ENCODE measurements around the gene LIPC.

LIPC gene

GRCh38 chr15:58587486-58587885 is 155.7 kb downstream of the LIPC start:
- Histone ChIP-seq H3K27ac (ENCODE audit: low read depth, low read length) (no peak overlapping the region), H2AFZ (ENCODE audit: low read length, unreplicated experiment) (no peak overlapping the region), H3K27me3 (ENCODE audit: insufficient read depth, low read length) (no peaks in the 10 kb centered on the region), H3K4me3 (ENCODE audit: low read depth, low read length) (no peak overlapping the region), H3K79me2 (ENCODE audit: control insufficient read depth, insufficient read depth, low read length, unreplicated experiment) (no peaks in the 10 kb centered on the region), H3K4me1 (ENCODE audit: control insufficient read depth, insufficient read depth, low read length, unreplicated experiment) (no peaks in the 10 kb centered on the region), H3K36me3 (ENCODE audit: insufficient read depth, low read length) (peaks cover 4% of the 10 kb centered on the region; the same call in 1 of the 2 replicates)

- H2AFZ ChIP-seq (ENCODE audit: low read length, unreplicated experiment) = no peak overlapping the region
- peaks cover 4% of the 10 kb centered on the region; the same call in 1 of the 2 replicates for H3K36me3 ChIP-seq (ENCODE audit: insufficient read depth, low read length)
- H3K27ac ChIP-seq (ENCODE audit: low read depth, low read length) = no peak overlapping the region
- no peaks in the 10 kb centered on the region for H3K27me3 ChIP-seq (ENCODE audit: insufficient read depth, low read length)
- no peaks in the 10 kb centered on the region for H3K79me2 ChIP-seq (ENCODE audit: control insufficient read depth, insufficient read depth, low read length, unreplicated experiment)
- no peak overlapping the region for H3K4me3 ChIP-seq (ENCODE audit: low read depth, low read length)
- no peaks in the 10 kb centered on the region for H3K4me1 ChIP-seq (ENCODE audit: control insufficient read depth, insufficient read depth, low read length, unreplicated experiment)
Observed at GRCh38 chr15:58588096-58588495, 156.3 kb downstream of the LIPC start.

DNA sequence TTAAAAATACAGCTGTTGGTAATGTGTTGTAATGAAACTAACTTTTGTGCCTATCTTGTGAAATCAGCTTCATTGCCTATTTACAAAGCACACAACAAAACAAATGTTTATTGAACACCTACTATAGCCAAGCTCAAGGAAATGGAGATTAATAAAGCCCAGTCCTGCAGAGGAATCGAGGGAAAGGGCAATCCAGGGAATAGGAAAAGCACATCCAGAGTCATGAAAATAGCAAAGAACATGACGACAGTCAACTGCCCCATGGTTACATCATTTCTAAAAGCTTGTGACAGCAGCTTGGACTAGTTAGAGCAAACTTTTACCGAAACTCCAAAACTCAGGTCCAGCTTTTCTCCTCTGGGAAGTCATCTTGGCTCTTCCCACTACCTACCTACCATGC is 157.3 kb downstream of the LIPC start:
- H3K4me3 ChIP-seq (ENCODE audit: low read depth, low read length) = no peak overlapping the region
- no peaks in the 10 kb centered on the region for H3K27me3 ChIP-seq (ENCODE audit: insufficient read depth, low read length)
- H3K27ac ChIP-seq (ENCODE audit: low read depth, low read length) = no peak overlapping the region
- peaks cover 4% of the 10 kb centered on the region for H3K36me3 ChIP-seq (ENCODE audit: insufficient read depth, low read length)
- no peak overlapping the region for H2AFZ ChIP-seq (ENCODE audit: low read length, unreplicated experiment)
- no peaks in the 10 kb centered on the region for H3K79me2 ChIP-seq (ENCODE audit: control insufficient read depth, insufficient read depth, low read length, unreplicated experiment)
- no peaks in the 10 kb centered on the region for H3K4me1 ChIP-seq (ENCODE audit: control insufficient read depth, insufficient read depth, low read length, unreplicated experiment)

GRCh38 chr15:58590236-58590635 is 158.4 kb downstream of the LIPC start:
- Histone ChIP-seq H3K27me3 (ENCODE audit: insufficient read depth, low read length) (no peaks in the 10 kb centered on the region), H3K27ac (ENCODE audit: low read depth, low read length) (no peak overlapping the region), H3K4me1 (ENCODE audit: control insufficient read depth, insufficient read depth, low read length, unreplicated experiment) (no peaks in the 10 kb centered on the region), H3K36me3 (ENCODE audit: insufficient read depth, low read length) (peaks cover 4% of the 10 kb centered on the region), H2AFZ (ENCODE audit: low read length, unreplicated experiment) (no peak overlapping the region), H3K4me3 (ENCODE audit: low read depth, low read length) (no peak overlapping the region), H3K79me2 (ENCODE audit: control insufficient read depth, insufficient read depth, low read length, unreplicated experiment) (no peaks in the 10 kb centered on the region)

DNA sequence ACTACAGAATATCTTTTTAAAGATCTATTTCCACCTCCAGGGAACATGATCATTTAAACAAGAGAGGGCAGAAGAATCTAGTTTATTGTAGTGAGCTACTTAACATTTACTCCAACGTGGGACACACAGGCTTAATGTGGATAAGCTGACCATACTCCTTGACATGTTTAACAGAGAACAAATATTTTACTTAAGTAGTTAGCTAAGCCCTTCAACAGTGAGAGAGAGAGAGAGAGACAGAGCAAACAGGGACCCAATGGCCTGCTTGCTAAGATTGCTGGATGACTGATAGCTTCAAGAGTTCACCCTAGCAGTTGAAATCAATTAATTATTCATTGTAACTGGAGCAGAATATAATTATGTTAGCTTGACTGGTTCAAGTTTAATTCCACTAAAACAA is 159.1 kb downstream of the LIPC start:
- no peak overlapping the region for H2AFZ ChIP-seq (ENCODE audit: low read length, unreplicated experiment)
- no peaks in the 10 kb centered on the region for H3K27me3 ChIP-seq (ENCODE audit: insufficient read depth, low read length)
- no peak overlapping the region for H3K27ac ChIP-seq (ENCODE audit: low read depth, low read length)
- H3K79me2 ChIP-seq (ENCODE audit: control insufficient read depth, insufficient read depth, low read length, unreplicated experiment) = no peaks in the 10 kb centered on the region
- H3K4me1 ChIP-seq (ENCODE audit: control insufficient read depth, insufficient read depth, low read length, unreplicated experiment) = no peaks in the 10 kb centered on the region
- no peak overlapping the region for H3K4me3 ChIP-seq (ENCODE audit: low read depth, low read length)
- peaks cover 8% of the 10 kb centered on the region for H3K36me3 ChIP-seq (ENCODE audit: insufficient read depth, low read length)

DNA sequence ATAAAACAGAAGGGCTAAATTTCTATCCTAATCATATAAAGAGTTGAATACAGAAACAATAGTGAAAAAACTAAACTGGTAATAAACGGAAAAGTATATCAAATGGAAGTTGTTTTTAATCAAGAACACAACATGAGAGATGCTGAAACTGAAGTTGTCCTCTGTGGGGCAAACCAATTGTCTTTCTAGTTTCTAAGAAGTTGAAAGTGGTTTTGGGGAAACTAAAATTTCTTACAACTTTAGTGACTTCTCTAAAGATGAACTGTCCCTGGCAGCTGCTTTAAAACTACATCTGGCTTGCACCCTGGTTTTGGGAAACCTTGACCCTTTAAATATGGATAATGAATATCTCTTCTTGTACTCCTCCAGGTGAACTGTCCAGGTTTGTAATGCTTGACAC is 162.1 kb downstream of the LIPC start:
- H3K79me2 ChIP-seq (ENCODE audit: control insufficient read depth, insufficient read depth, low read length, unreplicated experiment) = no peaks in the 10 kb centered on the region
- no peaks in the 10 kb centered on the region for H3K27me3 ChIP-seq (ENCODE audit: insufficient read depth, low read length)
- H3K4me1 ChIP-seq (ENCODE audit: control insufficient read depth, insufficient read depth, low read length, unreplicated experiment) = no peaks in the 10 kb centered on the region

DNA sequence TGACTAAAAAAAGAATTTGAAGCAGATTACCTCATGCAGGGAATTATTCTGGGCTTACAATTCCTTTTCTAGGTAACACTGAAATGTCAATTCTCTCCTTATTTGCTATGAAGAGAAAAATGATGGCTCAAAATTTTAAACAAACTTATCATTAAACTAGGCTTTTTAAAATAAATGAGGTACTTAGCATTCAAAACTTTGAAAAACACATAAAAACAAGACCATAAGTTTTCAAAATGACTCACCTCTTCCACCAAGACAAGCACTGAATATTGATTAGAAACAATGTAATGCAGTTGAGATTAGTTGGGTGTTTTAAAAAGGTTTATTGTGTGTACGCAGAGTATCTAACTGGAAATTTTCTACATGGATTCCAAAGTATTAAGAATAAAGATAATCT is 163.1 kb downstream of the LIPC start:
- H3K79me2 ChIP-seq (ENCODE audit: control insufficient read depth, insufficient read depth, low read length, unreplicated experiment) = no peaks in the 10 kb centered on the region
- peaks cover 13% of the 10 kb centered on the region; the same call in 1 of the 2 replicates for H3K36me3 ChIP-seq (ENCODE audit: insufficient read depth, low read length)
- no peaks in the 10 kb centered on the region for H3K27me3 ChIP-seq (ENCODE audit: insufficient read depth, low read length)
- H3K27ac ChIP-seq (ENCODE audit: low read depth, low read length) = no peak overlapping the region
- no peaks in the 10 kb centered on the region for H3K4me1 ChIP-seq (ENCODE audit: control insufficient read depth, insufficient read depth, low read length, unreplicated experiment)
- no peak overlapping the region for H2AFZ ChIP-seq (ENCODE audit: low read length, unreplicated experiment)
- no peak overlapping the region for H3K4me3 ChIP-seq (ENCODE audit: low read depth, low read length)

More for the DNA sequence above, 162.1 kb downstream of the LIPC start:
- H3K36me3 ChIP-seq (ENCODE audit: insufficient read depth, low read length) = peaks cover 12% of the 10 kb centered on the region
- no peak overlapping the region for H3K4me3 ChIP-seq (ENCODE audit: low read depth, low read length)
- no peak overlapping the region for H3K27ac ChIP-seq (ENCODE audit: low read depth, low read length)
- H2AFZ ChIP-seq (ENCODE audit: low read length, unreplicated experiment) = no peak overlapping the region

- H3K36me3 ChIP-seq (ENCODE audit: insufficient read depth, low read length) = peaks cover 16% of the 10 kb centered on the region; the same call in 1 of the 2 replicates
Observed at GRCh38 chr15:58595516-58596263, 163.9 kb downstream of the LIPC start.

DNA sequence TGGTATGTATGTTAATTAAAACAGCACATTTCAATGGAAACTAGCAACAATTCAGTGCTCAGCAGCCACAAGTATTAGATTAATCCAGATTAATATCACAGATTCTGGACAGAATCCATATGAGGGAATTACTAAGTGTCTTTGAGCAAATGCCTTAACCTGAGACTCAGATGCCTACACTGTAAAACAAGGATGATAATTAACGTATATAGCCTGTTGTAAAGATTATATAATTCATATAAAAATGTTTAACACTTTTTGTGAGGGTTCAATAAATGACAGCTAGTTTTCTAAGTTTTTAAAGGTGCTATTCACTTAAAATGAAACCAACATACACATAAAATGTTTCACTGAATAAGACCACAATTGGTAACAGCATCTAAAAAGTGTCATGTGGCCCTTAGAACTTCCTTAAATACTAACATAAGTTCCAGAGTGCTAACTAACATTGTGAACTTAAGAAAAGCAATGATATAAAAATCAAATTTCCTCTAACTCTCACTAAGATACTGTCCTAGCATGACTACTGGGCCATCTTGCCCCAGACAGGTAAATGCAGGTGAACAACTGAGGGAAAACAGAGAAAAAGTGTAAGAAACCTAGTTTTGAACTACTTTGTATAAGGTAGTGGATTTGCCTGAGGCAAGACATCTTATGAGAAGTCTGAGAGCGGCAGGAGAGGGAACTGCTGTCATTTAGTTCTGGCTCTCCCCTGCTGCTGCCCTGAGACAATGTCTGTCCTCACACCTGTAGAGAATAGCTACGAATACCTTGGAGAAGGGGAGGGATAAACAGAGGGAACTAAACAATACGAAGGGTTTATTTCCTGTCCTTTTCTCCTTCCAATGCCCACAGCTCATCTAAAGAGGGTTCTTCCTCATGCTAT is 166.4 kb downstream of the LIPC start:
- no peak overlapping the region for H3K27ac ChIP-seq (ENCODE audit: low read depth, low read length)
- H3K4me3 ChIP-seq (ENCODE audit: low read depth, low read length) = no peak overlapping the region
- no peaks in the 10 kb centered on the region for H3K4me1 ChIP-seq (ENCODE audit: control insufficient read depth, insufficient read depth, low read length, unreplicated experiment)
- no peak overlapping the region for H2AFZ ChIP-seq (ENCODE audit: low read length, unreplicated experiment)
- no peaks in the 10 kb centered on the region for H3K27me3 ChIP-seq (ENCODE audit: insufficient read depth, low read length)
- H3K79me2 ChIP-seq (ENCODE audit: control insufficient read depth, insufficient read depth, low read length, unreplicated experiment) = no peaks in the 10 kb centered on the region
- H3K36me3 ChIP-seq (ENCODE audit: insufficient read depth, low read length) = peaks cover 13% of the 10 kb centered on the region; the same call in 1 of the 2 replicates

More at GRCh38 chr15:58595516-58596263, 163.9 kb downstream of the LIPC start:
- H3K27me3 ChIP-seq (ENCODE audit: insufficient read depth, low read length) = no peaks in the 10 kb centered on the region
- no peak overlapping the region for H2AFZ ChIP-seq (ENCODE audit: low read length, unreplicated experiment)
- H3K4me1 ChIP-seq (ENCODE audit: control insufficient read depth, insufficient read depth, low read length, unreplicated experiment) = no peaks in the 10 kb centered on the region
- no peaks in the 10 kb centered on the region for H3K79me2 ChIP-seq (ENCODE audit: control insufficient read depth, insufficient read depth, low read length, unreplicated experiment)
- no peak overlapping the region for H3K27ac ChIP-seq (ENCODE audit: low read depth, low read length)
- H3K4me3 ChIP-seq (ENCODE audit: low read depth, low read length) = no peak overlapping the region

DNA sequence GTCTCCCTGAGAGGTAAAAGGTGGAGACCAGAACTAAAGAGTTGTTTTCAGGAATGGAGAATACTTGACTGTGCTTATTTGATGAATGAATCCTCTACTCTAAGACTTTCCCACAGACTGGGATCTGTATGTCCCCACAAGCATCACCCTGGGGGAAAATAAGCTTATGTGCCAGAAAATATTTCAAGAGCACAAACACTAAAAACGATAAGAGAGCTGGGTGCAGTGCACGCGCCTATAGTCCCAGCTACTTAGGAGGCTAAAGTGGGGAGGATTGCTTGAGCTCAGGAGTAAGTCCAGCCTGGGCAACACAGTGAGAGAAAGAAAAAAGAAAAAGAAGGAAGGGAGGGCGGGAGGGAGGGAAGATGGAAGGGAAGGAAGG is 167.0 kb downstream of the LIPC start:
- peaks cover 19% of the 10 kb centered on the region; the same call in 1 of the 2 replicates for H3K36me3 ChIP-seq (ENCODE audit: insufficient read depth, low read length)
- H3K4me1 ChIP-seq (ENCODE audit: control insufficient read depth, insufficient read depth, low read length, unreplicated experiment) = no peaks in the 10 kb centered on the region
- no peaks in the 10 kb centered on the region for H3K27me3 ChIP-seq (ENCODE audit: insufficient read depth, low read length)
- H3K79me2 ChIP-seq (ENCODE audit: control insufficient read depth, insufficient read depth, low read length, unreplicated experiment) = no peaks in the 10 kb centered on the region
- no peak overlapping the region for H2AFZ ChIP-seq (ENCODE audit: low read length, unreplicated experiment)
- H3K27ac ChIP-seq (ENCODE audit: low read depth, low read length) = no peak overlapping the region
- H3K4me3 ChIP-seq (ENCODE audit: low read depth, low read length) = no peak overlapping the region

All from ACC112 (cell line).